K562 (cell line): Measurements from ENCODE around the gene CDK1. TPM values are rescaled to one million over a fixed set of nuclear protein-coding genes. Genes with fewer than 3 reads are reported as not detected.

Experiments used
- C11orf30 ChIP-seq: fragments of 450-650 bp; IDR thresholded peaks from 2 replicates; pipeline ENCODE4 v1.6.1; 2016; ENCODE audit warnings: low read depth, mild to moderate bottlenecking
- CCNT2 ChIP-seq: IDR thresholded peaks from 2 replicates; pipeline ENCODE4 v1.6.1; 2011; ENCODE audit warnings: borderline replicate concordance, low read depth, mild to moderate bottlenecking, moderate library complexity, mixed read lengths, low read length; ENCODE audit not compliant: insufficient read length; ENCODE audit errors: extremely low read depth
- HMGXB4 ChIP-seq: sonication (generic); formaldehyde crosslinking; IDR thresholded peaks from 2 replicates; pipeline ENCODE4 v1.8.1; 2023; ENCODE audit warnings: mild to moderate bottlenecking, missing genetic modification reagents
- MAX ChIP-seq: sonication (generic); formaldehyde crosslinking; IDR thresholded peaks from 2 replicates; pipeline ENCODE4 v1.9.0; 2022; ENCODE audit warnings: mild to moderate bottlenecking, missing genetic modification reagents
- PHB ChIP-seq: fragments of 250-450 bp; sonication (Bioruptor Pico); IDR thresholded peaks from 2 replicates; pipeline ENCODE4 v1.5.0; 2021
- POLR2AphosphoS5 ChIP-seq: IDR thresholded peaks from 2 replicates; pipeline ENCODE4 v1.6.1; 2011; ENCODE audit warnings: mild to moderate bottlenecking, low read depth, low read length, moderate library complexity; ENCODE audit not compliant: control insufficient read depth, insufficient read depth
- RB1 ChIP-seq: fragments of 450-650 bp; IDR thresholded peaks from 2 replicates; pipeline ENCODE4 v1.6.1; 2017; ENCODE audit warnings: low read depth, mild to moderate bottlenecking
- RBM15 ChIP-seq: fragments of 200-400 bp; formaldehyde crosslinking; IDR thresholded peaks from 2 replicates; pipeline ENCODE4 v1.6.1; 2018; ENCODE audit warnings: mild to moderate bottlenecking, low read length, moderate library complexity; ENCODE audit not compliant: insufficient read depth
- SIN3B ChIP-seq: fragments of 450-650 bp; IDR thresholded peaks from 2 replicates; pipeline ENCODE4 v1.6.1; 2017; ENCODE audit warnings: low read depth, mild to moderate bottlenecking, moderate library complexity
- TCF7 ChIP-seq: sonication (generic); IDR thresholded peaks from 2 replicates; pipeline ENCODE4 v1.6.1; 2016; ENCODE audit warnings: antibody characterized with exemption, borderline replicate concordance
- TEAD2 ChIP-seq: fragments of 450-650 bp; IDR thresholded peaks from 2 replicates; pipeline ENCODE4 v1.6.1; 2016; ENCODE audit warnings: missing genetic modification characterization, control low read depth, missing compliant biosample characterization
- ZBTB1 ChIP-seq: sonication (generic); formaldehyde crosslinking; IDR thresholded peaks from 2 replicates; pipeline ENCODE4 v1.8.1; 2023; ENCODE audit warnings: missing genetic modification reagents, low read depth, mild to moderate bottlenecking, borderline replicate concordance
- ZBTB11 ChIP-seq, 3 experiments: fragments of 200-800 bp in 1 of 3; fragments of 250-450 bp in 1 of 3; fragments of 450-650 bp in 1 of 3; sonication (Bioruptor Pico) in 1 of 3; sonication (Bioruptor generic) in 1 of 3; formaldehyde crosslinking in 1 of 3; IDR thresholded peaks; 2 replicates each; pipeline versions ENCODE4 v1.6.1 to v1.8.0; 2016 to 2022; ENCODE audit warnings: mild to moderate bottlenecking in 2 of 3, missing genetic modification characterization in 2 of 3, missing compliant biosample characterization in 1 of 3, moderate library complexity in 1 of 3
- ZNF444 ChIP-seq: fragments of 250-450 bp; sonication (Bioruptor Pico); IDR thresholded peaks from 2 replicates; pipeline ENCODE4 v1.4.0; 2020; ENCODE audit warnings: mild to moderate bottlenecking, moderate library complexity
- ZNF609 ChIP-seq: sonication (generic); formaldehyde crosslinking; IDR thresholded peaks from 2 replicates; pipeline ENCODE4 v1.8.1; 2023; ENCODE audit warnings: missing genetic modification reagents, mild to moderate bottlenecking, borderline replicate concordance
- polyA plus RNA-seq, 8 experiments: library from polyadenylated mRNA; depleted of rRNA in 4 of 8; stranded (reverse) in 5 of 8; unstranded in 3 of 8; fragments of >200 nt; fragmentation: Nextera tagmentation in 2 of 8; fragmentation: Illumina TruSeq in 1 of 8; extraction: Ambion mirVana in 2 of 8; extraction: Trizol in 1 of 8; gene quantifications; 2 replicates each; pipeline versions ENCODE4 v1.2.1 to v1.2.3, GENCODE V29; 2011 to 2014; ENCODE audit warnings: inconsistent platforms in 1 of 8, missing spikeins in 1 of 8
- total RNA-seq, 7 experiments: library from RNA; depleted of rRNA in 6 of 7; stranded (reverse); fragments of >200 nt in 6 of 7; fragmentation: Illumina TruSeq in 2 of 7; extraction: Trizol in 2 of 7; gene quantifications; 2 replicates each; pipeline versions ENCODE4 v1.2.1 to v1.2.3, GENCODE V29; 2011 to 2021; ENCODE audit warnings: low replicate concordance in 1 of 7

CDK1 gene
- total and polyA plus RNA-seq, 9 of the 15 experiments (the other 6 are each of a cell fraction or from before 2014, with no cell fraction given) = 156 to 685 (median 236) TPM

- TF ChIP-seq ZNF609 (CRISPR knock-in tag) = no peak
- TF ChIP-seq CCNT2 = peak; percentile 18
- TF ChIP-seq SIN3B = peak; percentile 84
- peak; percentile 27; the same call in 1 of the 2 replicates for TF ChIP-seq HMGXB4 (CRISPR knock-in tag)
- TF ChIP-seq MAX (CRISPR knock-in tag) = no peak; the same call in 1 of the 2 replicates
- peak; percentile 82; the same call in 1 of the 2 replicates for TF ChIP-seq ZBTB1 (CRISPR knock-in tag)
- TF ChIP-seq TEAD2 (tag) = no peak
- 0 out of 2 replicates have a peak, but pooled peaks have one; percentile 61 for TF ChIP-seq TCF7
- peak; percentile 97 for TF ChIP-seq POLR2AphosphoS5
- peak; percentile 70; the same call in 1 of the 2 replicates for TF ChIP-seq C11orf30
- TF ChIP-seq RB1 = peak; percentile 99
- TF ChIP-seq ZBTB11 (CRISPR knock-in tag; IDR thresholded peaks at IDR 0.05) = no peak
- 0 out of 2 replicates have a peak, but pooled peaks have one; percentile 9 for TF ChIP-seq PHB (CRISPR knock-in tag)
- TF ChIP-seq RBM15 = no peak
- TF ChIP-seq ZNF444 (CRISPR knock-in tag) = no peak
Measured at GRCh38 chr10:60778214-60778970, at the start of gene CDK1 (continued).
